ENCODE measurements around the gene KIFC3.
"Not testable (repeated sequence)": the region's sequence is repeated elsewhere in the genome, so short reads cannot be mapped to it uniquely, and the experiment has no call there.

Gene KIFC3, protein sequence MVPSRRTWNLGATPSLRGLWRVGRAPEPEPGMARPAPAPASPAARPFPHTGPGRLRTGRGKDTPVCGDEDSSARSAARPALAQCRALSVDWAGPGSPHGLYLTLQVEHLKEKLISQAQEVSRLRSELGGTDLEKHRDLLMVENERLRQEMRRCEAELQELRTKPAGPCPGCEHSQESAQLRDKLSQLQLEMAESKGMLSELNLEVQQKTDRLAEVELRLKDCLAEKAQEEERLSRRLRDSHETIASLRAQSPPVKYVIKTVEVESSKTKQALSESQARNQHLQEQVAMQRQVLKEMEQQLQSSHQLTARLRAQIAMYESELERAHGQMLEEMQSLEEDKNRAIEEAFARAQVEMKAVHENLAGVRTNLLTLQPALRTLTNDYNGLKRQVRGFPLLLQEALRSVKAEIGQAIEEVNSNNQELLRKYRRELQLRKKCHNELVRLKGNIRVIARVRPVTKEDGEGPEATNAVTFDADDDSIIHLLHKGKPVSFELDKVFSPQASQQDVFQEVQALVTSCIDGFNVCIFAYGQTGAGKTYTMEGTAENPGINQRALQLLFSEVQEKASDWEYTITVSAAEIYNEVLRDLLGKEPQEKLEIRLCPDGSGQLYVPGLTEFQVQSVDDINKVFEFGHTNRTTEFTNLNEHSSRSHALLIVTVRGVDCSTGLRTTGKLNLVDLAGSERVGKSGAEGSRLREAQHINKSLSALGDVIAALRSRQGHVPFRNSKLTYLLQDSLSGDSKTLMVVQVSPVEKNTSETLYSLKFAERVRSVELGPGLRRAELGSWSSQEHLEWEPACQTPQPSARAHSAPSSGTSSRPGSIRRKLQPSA

GRCh38 chr16:57802341-57803133, at the start of gene KIFC3:
Gene KIFC3 (minus strand): TSS chr16:57802491. CDS start chr16:57798243, 4,248 bp downstream.
- FAIRE-seq = no peak

DNA sequence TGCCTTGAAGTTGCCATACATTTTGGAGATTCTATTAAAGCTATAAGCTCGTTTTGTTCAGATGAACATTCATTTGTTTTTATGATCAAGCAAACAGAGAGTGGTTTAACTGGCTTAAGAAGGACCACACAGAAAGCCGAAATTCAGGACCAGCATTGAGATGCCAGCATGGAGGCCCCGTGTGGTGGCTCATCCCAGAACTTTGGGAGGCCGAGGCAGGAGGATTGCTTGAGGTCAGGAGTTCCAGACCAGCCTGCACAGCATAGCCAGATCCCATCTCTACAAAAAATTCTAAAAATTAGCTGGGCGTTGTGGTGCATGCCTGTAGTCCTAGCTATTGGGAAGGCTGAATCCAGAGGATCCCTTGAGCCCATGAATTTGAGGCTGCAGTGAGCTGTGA, 45.9 kb upstream of the KIFC3 start:
- no peak for FAIRE-seq

- FAIRE-seq = not testable (repeated sequence)
Observed at GRCh38 chr16:57846931-57847330, 44.6 kb upstream of the KIFC3 start.

- no peak for FAIRE-seq
Observed at GRCh38 chr16:57846078-57846697, 43.9 kb upstream of the KIFC3 start.

DNA sequence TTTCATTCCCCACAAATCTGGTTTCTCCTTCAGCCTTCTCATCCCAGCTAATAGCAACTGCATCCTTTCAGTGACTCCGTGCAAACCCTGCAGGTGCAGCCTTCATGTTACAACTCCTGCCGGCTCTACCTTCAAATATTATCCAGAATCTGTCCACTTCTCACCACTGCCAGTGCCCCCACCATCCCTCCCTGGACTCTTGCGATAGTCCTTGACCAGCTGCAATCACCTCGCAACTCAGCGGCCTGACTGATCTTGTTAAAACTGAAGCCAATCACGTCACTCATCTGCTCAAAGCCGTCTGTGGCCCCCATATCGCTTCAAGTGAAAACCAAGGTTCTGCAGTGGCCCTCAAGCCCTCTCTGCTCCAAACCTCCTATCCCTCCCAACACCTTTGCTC, 42.8 kb upstream of the KIFC3 start:
- no peak for FAIRE-seq

GRCh38 chr16:57844416-57845030, 42.2 kb upstream of the KIFC3 start:
- FAIRE-seq = no peak

GRCh38 chr16:57843400-57843799, 41.1 kb upstream of the KIFC3 start:
- FAIRE-seq = no peak

GRCh38 chr16:57842601-57843000, 40.3 kb upstream of the KIFC3 start:
- FAIRE-seq = no peak

DNA sequence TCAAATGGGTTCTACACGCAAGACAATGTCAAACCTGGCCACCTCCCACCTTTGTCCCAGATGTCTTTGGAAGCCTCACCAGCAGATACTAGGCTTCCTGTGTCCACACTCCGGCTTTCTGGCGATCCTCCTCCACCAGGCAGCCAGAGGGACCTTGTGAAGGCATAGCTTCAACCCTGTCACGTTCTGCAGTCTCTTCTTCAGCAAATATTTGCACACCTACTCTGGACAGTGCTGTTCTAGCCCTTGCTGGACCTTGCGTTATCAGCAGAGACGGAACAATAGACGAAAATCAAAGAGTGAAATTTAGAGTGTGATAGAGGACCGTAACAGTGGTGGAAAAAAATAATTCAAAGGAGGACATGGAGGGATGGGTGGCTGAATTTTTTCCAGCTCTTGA, 38.5 kb upstream of the KIFC3 start:
- FAIRE-seq = no peak

DNA sequence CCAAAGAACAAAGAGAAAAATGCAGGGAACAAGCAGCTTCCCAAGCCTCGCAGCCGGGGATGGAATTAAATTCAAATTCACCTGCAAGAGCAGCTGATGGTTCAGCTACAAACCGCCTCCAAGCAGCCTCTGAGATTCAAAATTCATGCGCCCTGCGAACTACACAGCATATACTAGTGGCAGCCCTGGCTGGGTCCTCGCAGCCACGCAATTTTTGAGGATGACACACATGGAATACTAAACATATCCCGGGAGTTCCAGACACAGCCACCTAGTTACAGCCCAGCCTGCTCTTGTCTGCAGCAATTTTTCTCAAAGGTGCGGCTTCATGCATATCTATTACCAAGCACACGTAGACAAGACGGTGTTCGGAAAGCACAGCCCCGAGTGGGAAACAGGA, 35.9 kb upstream of the KIFC3 start:
- FAIRE-seq = no peak

DNA sequence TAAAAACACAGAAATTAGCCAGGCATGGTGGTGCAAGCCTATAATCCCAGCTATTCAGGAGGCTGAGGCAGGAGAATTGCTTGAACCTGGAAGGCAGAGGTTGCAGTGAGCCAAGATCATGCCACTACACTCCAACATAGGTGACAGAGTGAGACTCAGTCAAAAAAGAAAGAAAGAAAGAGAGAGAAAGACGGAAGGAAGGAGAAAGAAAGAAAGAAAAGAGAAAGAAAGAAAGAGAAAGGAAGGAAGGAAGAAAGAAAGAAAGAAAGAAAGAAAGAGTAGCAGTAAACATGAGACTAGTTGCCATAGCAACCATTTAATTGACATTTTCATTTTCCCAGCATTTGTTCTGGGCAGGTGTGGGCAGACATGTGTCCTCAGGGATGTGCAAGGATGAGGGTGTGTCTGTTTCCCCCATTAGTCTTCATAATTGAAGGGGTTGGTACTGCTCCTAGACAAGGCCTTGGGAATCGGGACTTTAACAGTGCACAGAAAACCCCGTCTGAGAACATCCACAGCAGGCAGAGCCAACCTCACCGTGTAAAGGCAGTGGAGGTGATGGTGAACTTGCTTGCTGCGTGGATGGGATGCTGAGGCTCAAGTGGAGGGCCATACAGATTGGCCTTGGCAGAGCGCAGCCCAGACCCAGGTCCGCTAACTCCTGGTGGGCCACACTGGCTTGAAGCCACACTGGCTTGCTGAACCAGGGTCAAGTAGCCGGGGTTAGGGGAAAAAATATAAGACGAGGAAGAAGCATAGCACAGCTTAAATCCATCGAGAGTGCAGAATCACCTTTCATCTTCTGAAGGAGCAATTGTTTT, 35.2 kb upstream of the KIFC3 start:
- no peak for FAIRE-seq

DNA sequence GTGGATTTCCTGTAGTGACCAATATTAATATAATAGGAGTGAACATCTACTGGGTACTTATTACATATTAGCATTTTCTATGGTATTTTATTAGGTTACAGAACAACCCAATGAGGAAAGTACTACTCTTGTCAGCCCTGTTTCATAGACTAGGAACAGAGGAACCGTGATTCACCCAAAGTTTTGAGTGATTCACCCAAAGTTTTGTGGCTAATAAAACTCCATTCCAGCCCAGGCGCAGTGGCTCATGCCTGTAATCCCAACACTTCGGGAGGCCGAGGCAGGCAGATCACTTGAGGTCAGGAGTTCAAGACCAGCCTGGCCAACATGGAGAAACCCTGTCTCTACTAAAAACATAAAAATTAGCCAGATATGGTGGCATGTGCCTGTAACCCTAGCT, 33.1 kb upstream of the KIFC3 start:
- not testable (repeated sequence) for FAIRE-seq

DNA sequence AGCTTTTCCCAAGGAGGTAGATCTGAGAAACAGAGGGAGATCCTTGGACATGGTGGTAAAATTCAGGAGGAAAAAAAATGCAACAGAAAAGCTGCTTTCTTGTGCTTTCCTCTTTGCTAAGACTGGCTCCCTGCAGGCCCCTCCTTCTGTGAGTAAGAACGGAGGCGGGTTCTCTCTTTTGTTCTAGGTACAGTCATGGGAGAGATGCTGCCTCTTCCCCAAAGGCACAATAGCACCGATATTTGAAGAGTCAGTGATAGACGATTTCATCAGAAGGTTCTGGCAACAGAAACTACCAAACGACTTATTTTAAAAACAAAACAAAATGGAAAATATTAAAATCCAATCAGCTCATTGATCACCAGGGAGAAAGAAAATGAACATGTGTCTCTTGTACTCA, 32.6 kb upstream of the KIFC3 start:
- FAIRE-seq = no peak

DNA sequence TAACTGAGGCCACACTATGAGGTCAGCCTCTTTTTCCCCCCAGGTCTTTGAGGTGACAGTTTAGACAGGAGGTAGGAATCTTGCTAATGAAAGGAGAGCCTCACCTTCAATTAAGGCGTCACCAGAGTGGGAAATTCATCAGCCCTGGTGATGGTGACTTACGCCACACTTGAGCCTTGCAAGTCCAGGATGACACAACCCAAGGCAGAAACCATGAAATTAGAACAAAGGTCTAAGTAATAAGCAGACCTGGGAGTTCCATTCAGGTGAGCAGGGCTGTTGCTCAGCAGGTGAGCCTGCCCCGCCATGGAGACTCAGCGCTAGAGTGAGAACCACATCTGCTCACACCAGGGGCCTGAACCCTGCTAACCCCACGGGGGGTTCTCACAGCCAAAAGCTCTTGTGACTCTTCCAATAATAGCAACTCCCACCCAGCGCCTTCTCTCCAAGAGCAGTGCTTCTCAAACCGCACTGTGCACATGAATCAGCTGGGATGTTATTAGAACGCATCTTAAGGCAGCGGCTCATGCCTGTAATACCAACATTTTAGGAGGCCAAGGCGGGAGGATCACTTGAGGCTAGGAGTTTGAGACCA, 28.7 kb upstream of the KIFC3 start:
- FAIRE-seq = no peak

- no peak for FAIRE-seq
Observed at GRCh38 chr16:57829969-57830360, 27.7 kb upstream of the KIFC3 start.

DNA sequence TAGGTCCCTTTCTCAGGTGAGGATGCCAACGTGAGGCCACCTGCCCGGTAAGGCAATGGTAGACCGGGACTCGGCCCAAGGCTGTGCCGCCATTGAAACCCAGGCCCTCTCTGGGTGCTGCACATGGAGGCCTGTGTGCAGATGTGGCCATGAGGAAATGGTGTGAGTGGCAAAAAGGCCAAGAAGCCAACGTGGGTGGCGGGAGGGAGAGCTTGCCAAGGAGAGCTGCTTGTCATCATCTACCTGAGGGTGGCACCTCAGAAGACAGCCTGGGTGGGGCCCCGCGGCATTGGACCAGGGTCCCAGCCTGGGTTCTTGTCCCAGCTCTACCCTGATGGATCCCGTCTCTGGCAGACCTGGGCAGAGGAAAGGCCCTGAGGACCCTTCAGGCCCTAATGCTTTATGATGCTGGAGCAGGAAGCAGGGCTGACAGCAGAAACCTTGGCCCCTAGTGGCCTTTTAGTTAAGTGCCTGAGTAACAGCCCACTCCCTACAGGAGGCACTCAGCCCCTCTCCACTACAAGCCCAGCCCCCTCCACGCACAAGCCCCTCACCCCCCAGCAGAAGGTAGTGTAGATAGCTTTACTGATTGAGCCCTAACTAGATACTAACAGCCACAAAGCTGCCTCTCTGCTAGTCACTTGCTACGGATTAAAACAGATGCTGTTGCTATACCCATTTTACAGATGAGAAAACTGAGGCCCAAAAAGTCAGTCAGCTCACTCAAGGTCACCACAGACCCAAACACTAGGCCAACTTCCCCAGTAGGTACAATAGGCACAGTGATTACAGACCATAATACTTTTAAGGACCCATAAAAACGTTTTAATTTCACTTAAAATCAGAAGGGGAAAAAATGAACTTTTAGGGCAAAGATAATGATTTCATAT, 26.2 kb upstream of the KIFC3 start:
- FAIRE-seq = no peak

DNA sequence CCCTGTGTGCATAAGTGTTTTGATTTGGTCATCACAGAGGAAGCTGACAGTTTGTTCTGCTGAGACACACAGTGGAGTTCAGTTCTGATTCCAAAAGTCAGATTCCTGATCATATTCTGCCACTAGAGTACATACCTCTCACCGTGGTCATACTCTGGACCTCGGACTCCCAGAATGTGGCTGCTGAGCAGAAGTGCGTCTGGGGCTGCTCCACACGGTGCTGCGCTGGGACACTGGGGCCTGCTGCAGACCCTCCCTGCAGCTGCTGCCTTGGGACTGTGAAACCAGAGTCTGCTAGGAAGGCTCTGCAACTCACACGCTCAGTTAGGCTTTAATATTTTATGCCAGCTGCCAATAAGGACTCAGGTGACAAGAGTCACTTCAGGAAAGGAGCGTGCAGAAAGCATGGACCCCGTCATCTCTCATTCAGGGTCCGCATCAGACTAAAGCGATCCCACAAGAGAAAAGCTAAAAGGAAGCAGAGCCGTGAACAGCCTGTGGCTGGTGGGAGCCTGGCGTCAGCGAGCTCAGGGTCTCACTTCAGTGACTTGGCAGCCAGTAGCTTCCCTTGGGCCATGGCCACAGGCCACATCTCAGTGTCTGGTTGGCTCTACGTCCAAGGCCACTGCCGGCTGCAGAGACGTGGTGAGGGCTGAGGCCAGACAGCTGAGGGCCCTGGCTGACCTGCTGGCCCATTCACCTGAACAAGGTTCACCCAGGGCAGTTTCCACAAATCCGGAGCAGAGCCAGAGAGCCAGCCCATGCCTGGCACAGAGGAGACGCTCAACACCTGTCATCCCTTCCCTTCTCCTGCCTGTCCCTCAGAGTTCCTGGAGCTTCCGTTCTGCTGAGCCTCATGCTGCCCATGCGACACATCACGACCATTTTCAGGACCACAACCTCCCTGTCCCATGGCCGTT, 24.7 kb upstream of the KIFC3 start:
- FAIRE-seq = no peak

- FAIRE-seq = no peak
Observed at GRCh38 chr16:57826052-57826451, 23.8 kb upstream of the KIFC3 start.
